NCI-H2107 treated with DMSO at 0.1 percent for 48 hours (cell line): ENCODE measurements around the gene RANBP3L.
"Not testable (repeated sequence)": the region's sequence is repeated elsewhere in the genome, so short reads cannot be mapped to it uniquely, and the experiment has no call there.

ENCODE experiments used
- DNase-seq: peaks from one replicate; lab custom pipeline; 2025; ENCODE audit not compliant: unreplicated experiment; lab: John Stamatoyannopoulos, UW

The RANBP3L gene

DNA sequence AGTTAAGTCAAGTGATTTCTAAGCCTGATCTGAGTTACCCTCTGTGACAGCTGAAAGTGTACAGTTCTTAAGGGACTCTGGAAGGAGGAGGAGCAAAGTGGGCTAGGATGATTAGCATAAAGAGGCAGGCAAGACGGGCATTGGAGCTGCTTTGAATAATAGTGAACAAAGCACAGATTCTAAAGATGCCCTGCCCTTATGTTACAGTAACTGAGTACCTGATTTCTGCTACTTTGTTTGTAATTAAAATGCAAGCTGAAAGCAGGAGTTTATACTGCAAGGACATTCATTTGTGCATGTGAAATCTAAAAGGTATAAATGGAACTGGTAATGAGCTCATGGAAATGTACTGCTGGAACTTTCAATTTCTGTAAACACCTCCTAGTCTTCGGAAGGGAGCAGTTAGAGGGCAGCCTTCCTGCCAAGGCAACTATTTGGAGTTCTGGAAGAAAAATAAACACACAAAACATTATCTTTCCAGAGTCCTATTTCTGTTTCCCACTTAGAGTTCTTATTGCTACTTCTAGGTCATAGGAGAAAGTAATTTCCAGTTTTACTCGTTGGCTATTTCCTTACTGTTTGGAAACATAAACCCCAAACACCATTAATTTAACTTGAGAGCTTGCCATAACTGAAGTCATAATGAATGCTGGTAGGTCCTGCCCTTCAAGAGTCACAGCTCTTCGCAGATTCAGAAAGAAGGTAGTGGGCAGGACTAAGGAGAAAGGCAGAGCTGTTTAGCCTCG is at the start of gene RANBP3L:
TSS of gene RANBP3L (minus strand) at position 45 of the 746 bp plus-strand sequence. CDS start 486 bp downstream, outside the sequence.
- no peak for DNase-seq

- no peak for DNase-seq
Observed at GRCh38 chr5:36346896-36347690, 45.4 kb upstream of the RANBP3L start.

DNA sequence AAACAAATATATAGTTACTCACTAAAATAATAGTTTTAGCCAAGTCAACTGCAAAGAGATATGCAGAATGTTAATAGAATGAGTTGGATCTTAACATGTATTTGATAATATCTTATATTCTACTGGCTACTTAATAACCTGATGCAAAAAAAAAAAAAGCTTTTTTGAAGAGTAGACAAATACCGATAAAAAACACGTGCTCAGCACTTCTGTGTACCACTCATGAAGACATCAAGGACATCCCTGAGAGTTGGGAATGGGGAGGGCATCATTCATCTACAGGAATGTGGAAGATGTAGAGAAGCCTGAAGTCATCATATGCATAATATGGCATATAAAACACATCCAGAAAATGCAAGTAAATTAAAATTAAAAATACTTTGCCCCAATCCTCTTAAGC is 43.2 kb upstream of the RANBP3L start:
- no peak for DNase-seq

GRCh38 chr5:36341720-36342119 is 40.0 kb upstream of the RANBP3L start:
- not testable (repeated sequence) for DNase-seq

DNA sequence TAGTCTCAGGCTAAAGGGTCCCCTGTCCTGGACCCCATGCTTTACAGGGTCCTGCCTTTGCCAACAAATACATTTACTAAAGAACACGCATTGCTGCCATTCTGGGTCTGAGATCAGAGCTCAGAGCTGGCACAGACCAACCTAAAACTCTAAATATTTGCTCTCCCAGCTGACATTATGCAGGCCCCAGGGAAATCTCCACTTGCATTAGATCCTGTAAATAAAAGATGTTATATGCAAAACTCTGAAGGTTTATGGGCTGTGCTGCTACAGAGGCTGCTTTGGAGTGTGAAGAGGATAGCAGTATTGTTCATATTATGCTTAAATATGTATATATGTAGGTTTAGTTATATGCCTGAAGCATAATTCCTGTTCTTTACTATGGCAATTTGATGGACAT is 35.9 kb upstream of the RANBP3L start:
- no peak for DNase-seq

GRCh38 chr5:36334315-36334714 is 32.6 kb upstream of the RANBP3L start:
- DNase-seq = no peak

DNA sequence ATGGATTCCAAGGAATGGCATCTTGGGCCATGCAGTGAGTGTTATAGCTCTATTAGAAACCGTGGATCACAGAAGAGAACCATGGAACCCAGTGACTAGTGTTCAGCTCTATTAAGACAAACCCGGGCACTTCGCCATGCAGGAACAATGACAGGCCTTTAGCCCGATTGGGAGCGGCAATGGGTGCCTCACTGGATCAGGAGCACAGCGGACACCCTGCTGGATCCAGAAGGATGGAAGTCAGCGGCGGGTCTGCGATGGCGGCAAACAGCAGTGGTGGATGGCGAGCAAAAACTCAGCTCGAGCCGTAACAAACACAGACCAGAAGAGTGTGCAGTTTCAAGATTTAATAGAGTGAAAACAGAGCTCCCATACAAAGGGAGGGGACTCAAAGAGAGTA is 31.0 kb upstream of the RANBP3L start:
- not testable (repeated sequence) for DNase-seq

GRCh38 chr5:36325196-36325595 is 23.5 kb upstream of the RANBP3L start:
- DNase-seq = no peak

GRCh38 chr5:36323926-36324781 is 22.5 kb upstream of the RANBP3L start:
- no peak for DNase-seq

- no peak for DNase-seq
Observed at GRCh38 chr5:36312953-36313672, 11.4 kb upstream of the RANBP3L start.

GRCh38 chr5:36311956-36312355 is 10.3 kb upstream of the RANBP3L start:
- DNase-seq = no peak

GRCh38 chr5:36310138-36310537 is 8.4 kb upstream of the RANBP3L start:
- no peak for DNase-seq

GRCh38 chr5:36305571-36306326 is 4.0 kb upstream of the RANBP3L start:
- peak; percentile 84 for DNase-seq

DNA sequence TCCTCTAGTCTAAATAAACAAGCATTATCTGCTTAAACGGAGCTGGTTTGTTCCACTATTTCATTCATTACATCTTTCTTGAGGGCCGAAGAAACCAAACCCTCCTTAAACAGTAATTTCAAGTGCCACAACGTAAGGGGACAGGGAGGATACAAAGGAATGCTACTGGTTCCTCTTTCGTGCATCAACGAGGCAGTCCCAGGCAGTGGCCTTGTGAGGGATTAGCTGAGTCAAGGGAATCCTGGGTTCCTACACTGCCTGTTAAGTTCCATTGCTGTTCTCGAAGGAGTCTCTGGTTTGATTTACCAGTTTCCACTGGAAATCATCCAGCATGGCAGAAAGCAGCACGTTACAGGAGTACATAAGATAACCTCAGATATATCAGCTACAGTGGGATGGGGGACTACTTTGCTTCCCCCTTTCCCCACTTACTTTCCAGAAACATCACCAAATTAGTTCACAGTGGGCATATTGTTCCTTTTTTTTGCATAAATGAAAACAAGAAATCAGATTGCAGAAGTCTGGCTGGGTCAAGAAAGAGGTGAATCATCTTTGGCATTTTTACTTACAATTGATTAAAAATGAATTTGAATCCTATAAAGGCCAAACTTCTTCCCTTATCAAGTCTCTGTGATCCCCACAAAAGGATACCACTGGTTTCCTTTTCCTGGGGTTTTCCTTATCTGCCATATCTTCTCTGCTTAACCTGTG is 2.5 kb upstream of the RANBP3L start:
- no peak for DNase-seq

DNA sequence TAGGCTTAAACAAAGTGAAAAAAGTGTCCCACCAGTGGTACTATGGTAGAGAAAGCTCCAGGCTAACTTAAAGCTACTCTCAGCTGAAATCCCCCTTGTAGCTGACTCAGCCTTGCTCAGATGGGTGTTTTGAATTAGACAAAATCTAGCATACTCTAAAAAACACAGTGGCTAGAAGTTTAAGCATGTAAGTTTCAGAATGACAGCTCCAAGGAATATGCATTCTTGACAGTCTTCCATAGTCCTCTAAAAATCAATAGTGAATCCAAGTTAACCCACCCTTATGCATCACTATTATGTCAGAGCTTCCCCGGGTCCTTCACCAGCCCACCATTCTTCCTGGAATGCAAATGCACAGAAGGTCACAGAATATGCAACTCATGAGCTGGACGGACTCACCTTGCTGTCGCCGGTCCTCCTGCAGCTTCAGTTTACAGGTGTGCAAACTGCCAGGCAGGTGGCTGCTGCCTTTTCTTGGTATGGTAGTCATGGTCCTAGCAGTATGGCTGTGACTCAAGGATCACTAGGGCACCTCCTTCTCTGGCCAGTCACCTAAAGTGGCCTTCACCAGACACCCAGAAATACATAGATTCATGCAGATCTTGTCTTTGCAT is 668 bp downstream of the RANBP3L start:
- no peak for DNase-seq

DNA sequence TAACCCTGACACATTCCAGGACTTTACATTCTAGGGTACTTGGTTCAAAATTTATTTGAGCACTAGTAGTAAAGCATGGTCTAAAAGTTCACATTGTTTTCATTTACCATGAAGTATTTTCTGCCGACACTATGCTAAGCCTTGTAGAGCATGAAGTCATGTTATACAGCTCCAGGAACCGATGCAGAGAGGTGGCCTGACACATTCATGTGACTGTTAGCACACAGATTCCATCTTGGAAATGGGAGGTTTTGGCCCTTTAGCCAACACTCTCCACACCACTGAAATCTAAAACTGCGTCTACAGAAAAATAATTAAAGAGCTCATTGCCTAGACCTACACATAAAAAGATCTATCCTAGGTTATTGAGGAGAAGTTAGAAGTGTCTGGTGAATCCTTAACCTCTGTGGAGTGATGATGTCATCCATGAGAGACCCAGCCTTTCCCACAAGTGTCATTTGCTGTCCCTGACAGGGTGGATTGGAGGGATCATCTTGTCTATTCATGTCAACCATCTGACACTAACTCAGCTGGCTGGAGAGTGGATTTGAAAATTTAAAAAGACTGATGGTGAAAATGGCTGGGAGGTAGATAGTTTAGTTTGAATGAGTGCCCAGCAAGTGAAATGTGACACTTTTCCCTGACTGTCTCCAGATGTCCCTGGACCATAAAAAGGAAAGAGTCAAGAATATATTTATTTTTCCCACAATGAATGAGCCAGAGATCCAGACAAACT is 1.3 kb downstream of the RANBP3L start:
- no peak for DNase-seq

- DNase-seq = no peak
Observed at GRCh38 chr5:36298552-36298951, 3.1 kb downstream of the RANBP3L start.

DNA sequence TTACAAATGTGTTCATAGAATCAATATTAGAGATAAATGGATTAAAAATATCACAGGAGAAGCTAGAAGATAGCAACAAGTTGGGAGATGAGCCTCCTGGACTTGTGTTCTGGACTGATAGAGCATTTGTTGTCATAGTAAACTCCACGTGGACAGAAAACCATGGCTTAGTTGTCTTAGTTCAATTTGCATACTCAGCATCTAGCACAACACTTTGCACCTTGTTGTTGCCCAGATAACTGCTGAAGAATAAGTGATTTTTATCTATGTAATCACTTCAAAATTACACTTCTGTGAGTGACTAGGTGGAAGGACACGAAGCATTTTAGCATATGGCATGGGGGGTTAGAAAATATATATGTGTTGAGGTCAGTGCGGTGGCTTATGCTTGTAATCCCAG is 4.0 kb downstream of the RANBP3L start:
- no peak for DNase-seq
